Loucy (cell line): ENCODE measurements around the gene RIT2.

Experiments used
- CTCF ChIP-seq: fragments of 200-600 bp; sonication (generic); conservative IDR thresholded peaks from 2 replicates; pipeline ENCODE4 v1.5.1; 2014; ENCODE audit warnings: mild to moderate bottlenecking, antibody characterized with exemption, low read length
- EZH2phosphoT487 ChIP-seq: fragments of 200-600 bp; IDR thresholded peaks from 2 replicates; pipeline ENCODE4 v1.6.1; 2018; ENCODE audit warnings: antibody characterized with exemption, mild to moderate bottlenecking, moderate library complexity, borderline replicate concordance

GRCh38 chr18:43022874-43023273 lies 92.6 kb downstream of the RIT2 start:
- TF ChIP-seq CTCF (no peak), EZH2phosphoT487 (no peak)
